GM19463 (cell line): Measurements from ENCODE around the gene KIF16B.
"Not testable (repeated sequence)": the region's sequence is repeated elsewhere in the genome, so short reads cannot be mapped to it uniquely, and the experiment has no call there.

Experiments
- ATAC-seq: cut with Tn5 transposase; IDR thresholded peaks from one replicate; pipeline ENCODE4 v1.9.1; 2021; ENCODE audit warnings: mild to moderate bottlenecking, moderate library complexity; ENCODE audit not compliant: unreplicated experiment

KIF16B gene

DNA sequence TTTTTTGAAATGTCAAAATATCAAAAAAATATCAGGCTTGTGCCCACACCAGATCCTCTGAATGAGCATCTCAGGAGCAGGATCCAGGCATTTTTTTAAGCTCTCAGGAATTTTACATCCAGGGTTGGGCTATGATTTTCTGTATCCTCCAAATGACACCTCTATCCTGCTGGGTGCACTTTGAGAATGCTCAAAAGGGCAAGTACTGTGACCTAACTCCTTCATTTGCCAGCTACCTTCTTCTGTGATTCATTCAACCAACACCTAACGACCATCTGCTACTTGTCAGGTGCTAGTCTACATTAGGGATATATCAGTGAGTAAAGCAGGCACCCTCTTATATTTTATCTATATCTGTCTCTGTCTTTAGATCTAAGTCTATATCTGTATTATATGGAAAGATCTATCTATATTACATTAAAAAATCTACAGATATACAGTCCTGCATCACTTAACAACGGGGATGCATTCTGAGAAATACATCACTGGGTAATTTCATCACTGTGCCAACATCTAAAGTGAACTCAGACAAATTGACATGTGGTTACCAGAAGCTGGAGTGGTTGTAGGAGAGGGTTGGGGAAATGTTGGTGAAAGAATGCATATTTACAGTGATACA lies 131.6 kb downstream of the KIF16B start:
- no peak for ATAC-seq

DNA sequence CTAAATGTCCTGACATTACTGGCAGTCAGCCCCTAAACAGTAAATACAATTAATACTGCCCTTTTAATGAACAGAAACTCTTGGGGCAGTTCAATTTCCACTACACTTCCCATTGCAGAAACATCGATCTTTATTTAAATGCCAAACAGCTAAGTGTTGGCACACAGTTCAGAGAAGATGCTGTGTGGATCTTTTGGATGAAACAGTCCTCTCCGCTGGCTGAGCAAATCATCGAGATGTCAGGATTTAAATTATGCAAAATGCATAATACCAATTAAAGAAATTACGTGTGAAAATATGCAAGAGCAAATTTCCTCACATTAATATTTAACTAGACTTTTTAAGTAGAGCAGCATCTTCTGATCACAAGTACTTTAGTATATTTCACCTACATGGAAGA lies 132.6 kb downstream of the KIF16B start:
- ATAC-seq: no peak

- not testable (repeated sequence) for ATAC-seq
These were observed 133.7 kb downstream of the KIF16B start for GRCh38 chr20:16439540-16439939.

DNA sequence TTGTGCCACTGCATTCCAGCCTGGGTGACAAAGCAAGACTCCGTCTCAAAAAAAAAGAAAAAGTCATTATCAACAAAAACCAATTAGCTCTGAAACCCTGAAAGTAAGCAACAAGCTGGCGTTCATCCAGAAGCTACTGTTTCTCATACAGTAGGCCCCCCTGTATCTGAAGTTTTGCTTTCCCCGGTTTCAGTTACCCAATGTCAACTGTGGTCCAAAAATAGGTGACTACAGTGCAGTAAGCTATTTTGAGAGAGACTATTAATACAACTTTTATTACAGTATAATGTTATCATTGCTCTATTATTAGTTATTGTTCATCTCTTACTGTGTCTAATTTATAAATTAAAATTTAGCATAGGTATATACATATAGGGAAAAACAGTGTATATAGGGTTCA lies 135.1 kb downstream of the KIF16B start:
- ATAC-seq: no peak

DNA sequence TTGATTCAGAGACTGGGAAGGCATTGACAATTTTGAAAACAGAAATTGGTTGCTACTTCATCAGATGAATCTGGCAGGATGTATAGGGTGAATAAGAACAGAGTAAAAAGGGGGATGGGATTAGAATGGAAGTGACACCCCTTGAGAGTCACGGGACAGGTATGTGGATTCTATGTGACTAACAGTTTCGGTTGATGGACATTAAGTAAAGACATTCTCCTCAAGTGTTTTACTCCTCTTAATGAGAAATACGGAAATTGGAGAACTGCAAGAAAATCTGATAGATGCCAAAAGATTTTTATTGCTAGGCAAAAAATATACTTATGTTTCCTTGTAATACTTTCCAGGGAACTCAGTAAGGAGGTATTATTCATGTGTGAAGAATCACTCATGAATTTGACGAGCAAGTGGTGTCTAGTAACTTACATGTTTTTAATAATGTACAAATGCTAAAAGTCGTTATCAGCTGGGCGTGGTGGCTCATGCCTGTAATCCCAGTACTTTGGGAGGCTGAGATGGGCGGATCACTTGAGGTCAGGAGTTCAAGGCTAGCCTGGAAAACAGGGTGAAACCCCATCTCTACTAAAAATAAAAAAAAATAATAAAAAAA lies 135.8 kb downstream of the KIF16B start:
- ATAC-seq: no peak

GRCh38 chr20:16434062-16434664 lies 139.1 kb downstream of the KIF16B start:
- peak; percentile 89 for ATAC-seq

- ATAC-seq: no peak
These were observed 140.0 kb downstream of the KIF16B start for GRCh38 chr20:16433293-16433580.

- ATAC-seq: no peak
These were observed 140.6 kb downstream of the KIF16B start for GRCh38 chr20:16432466-16433292.

- ATAC-seq: no peak
These were observed 145.1 kb downstream of the KIF16B start for GRCh38 chr20:16428112-16428511.

DNA sequence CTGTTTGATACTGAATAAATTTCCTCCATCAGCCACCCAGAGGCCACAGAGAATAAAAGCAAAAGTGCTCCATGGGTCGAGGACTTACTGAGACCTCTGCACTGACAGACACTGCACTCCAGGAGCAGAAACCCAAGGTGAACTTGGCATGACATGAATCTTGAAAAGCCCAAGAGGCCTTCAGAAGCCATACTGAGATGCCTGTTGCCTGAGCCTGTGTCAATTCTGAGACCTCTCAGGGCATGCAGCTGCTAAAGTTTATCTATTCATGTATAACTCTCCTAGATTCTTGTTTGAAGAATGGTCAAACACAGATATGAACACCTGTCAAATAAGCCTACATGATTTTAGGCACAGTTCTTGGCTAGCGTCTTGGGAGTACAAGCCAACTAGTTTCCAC lies 145.7 kb downstream of the KIF16B start:
- no peak for ATAC-seq

GRCh38 chr20:16424780-16425179 lies 148.5 kb downstream of the KIF16B start:
- ATAC-seq: no peak

DNA sequence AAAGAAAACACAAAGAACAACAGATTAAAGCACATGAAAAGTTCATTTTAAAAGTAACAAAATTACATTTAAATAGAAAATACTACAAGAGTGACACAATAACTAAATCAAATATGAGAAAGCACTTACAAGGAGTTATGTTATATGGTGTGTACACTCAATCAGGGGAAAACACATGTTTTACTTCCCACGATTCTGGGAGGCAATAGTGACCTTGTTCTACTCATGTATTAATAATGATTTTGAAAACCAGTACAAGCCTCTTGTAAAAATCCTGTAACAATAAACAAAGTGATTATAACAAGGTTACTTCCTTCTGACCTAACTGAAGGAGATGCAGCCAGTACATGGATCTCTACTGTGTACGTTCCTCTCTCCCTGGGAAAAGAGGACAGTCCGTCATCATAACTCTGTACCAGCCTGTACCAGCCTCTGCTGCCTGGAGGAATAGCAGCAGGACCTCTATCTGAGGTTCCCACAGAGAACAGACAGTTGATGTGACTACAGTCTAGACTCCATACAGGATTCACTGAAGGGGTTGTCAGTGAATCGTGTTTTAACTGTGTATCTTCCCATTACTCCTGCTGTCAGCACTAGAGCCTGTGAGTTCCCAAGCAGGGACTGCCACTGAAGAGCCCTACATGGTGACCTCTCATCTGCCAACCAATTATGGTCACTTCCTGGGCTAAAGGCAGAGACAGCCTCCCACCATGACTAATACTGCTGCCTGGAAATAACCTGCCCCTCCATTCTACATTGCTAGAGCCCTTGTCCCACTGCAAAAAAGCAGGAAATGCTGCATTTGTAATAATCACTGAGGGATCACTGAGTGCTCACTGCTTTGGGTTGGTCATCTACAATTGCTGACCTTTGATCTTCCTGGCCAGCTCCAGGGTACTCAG lies 149.7 kb downstream of the KIF16B start:
- ATAC-seq: no peak

GRCh38 chr20:16419138-16419715 lies 154.0 kb downstream of the KIF16B start:
- ATAC-seq: no peak

DNA sequence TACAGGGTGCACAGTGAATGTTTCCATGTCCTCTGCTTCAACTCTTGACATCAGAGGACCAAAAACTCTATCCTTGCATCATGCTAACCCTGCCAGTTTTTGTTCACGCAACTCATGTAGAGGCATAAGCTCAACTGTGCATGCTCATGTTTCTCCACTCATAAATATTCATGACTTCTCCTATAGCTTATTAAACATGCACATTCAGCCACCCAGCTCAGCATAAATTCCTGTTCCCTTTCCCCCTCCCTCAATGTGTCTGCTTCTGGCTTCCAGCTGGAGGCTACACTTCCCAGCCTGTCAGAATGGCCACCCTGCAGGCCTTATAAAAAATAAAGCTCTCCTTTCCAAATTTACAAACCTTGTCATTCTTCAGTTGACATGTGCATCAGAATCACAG lies 154.6 kb downstream of the KIF16B start:
- no peak for ATAC-seq

DNA sequence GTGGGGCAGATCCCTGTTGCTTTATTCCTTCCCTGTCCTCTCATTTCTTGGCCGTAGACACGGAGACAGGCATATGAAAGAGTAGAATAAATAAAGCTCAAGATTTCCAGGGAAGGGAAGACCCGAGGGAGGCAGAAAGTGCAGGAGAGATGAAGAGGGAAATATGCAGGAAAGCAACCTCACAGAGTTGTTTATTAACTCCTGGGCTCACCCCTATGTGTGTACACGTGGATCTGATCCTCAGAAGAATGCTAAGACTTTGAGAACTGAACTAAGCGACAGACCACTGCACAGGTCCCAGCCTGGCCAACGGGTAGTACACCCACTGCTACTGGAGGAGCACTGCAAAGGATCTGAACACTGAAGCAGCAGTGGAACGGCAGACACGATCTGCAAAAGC lies 156.2 kb downstream of the KIF16B start:
- ATAC-seq: no peak

GRCh38 chr20:16415071-16416053 lies 157.9 kb downstream of the KIF16B start:
- ATAC-seq: no peak

DNA sequence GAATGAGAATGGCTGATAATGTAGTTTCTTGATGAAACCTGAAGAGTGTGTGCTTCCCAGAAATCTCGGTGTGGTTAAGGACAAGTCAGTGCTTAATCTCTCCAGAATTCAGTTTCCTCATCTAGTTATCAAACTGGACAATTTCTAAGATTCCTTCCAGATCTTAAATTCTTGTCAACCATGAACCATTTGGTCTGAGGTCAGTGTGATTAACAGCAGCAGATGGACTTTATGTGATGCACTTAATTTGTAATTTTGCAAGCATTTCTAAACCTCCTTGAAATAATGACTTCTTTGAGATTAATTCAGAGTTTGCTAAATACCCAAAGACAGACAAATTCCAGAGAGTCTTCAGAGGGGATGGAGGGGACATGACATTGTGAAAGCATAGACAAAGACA lies 160.3 kb downstream of the KIF16B start:
- ATAC-seq: no peak

DNA sequence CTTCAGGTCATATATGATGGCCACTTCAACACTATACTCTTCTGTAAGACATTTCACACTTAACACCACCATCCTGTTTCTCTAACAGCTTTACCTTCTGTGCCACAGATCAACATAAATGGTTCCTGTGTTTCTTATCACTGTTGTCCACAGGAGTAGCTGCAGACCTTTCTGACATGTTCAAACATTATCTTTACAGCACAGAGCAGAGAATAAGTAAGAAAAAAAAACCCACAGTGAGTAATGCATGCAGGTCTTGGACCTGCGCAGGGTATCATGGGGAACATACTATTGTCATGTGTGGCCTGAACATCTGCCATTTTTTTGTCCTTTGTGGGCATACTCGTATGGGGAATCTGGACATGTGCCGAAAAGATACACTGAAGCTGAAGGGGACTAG lies 161.9 kb downstream of the KIF16B start:
- ATAC-seq: no peak

DNA sequence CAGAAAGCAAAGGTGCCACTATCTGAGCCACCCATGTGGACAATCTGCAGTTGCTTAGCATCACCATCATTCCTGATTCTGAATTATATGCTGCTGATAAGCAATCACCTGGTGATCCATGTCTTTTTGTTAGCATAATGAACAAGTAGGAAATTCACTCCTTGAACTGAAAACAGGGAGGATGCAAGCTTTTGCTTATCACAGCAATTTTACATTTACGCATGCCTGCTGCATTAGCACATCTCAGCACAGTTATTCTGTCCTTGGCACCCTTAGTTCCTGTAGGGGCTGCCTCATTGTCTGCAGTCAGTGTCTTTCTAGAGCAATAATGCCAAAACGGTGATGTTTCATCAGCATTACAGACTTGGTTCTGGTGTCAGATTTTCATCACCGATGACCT lies 162.6 kb downstream of the KIF16B start:
- ATAC-seq: no peak
